Hematopoietic multipotent progenitor cell treated with erythropoietin and hydrocortisone succinate and interleukin-3 and kit ligand, for 17 days (in vitro differentiated cells): ENCODE measurements around the gene MRPL20.
"Not testable (repeated sequence)": the region's sequence is repeated elsewhere in the genome, so short reads cannot be mapped to it uniquely, and the experiment has no call there.

Source experiments
- DNase-seq: peaks from one replicate; pipeline ENCODE4 v3.0.0-alpha.2; 2015; ENCODE audit warnings: low spot score

The MRPL20 gene

DNA sequence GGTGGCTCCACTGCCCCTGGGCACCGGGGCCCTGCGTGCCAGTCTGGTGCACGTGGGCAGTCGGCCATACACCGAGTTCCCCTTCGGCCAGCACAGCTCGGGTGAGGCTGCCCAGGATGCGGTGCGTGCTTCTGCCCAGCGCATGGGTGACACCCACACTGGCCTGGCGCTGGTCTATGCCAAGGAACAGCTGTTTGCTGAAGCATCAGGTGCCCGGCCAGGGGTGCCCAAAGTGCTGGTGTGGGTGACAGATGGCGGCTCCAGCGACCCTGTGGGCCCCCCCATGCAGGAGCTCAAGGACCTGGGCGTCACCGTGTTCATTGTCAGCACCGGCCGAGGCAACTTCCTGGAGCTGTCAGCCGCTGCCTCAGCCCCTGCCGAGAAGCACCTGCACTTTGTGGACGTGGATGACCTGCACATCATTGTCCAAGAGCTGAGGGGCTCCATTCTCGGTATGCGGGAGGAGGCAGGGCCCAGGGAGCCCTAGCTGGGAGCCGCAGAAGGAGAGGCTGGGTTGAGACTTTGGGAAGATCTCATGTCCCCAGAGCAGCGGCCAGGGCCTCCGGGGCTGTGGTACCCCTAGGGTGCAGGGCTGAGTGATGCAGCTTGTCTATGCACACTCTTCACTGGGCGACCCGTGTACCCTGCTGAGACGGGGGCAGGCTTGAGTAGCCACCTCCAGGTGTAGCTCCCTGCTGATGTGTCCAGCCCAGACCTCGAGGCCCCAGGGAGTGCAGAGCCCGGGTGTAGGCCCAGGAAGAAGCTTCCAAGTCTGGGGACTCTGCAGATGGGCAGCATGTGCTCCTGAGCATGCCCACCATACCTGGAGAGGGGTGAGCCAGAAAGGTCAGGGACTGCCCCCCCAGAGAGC is 30.2 kb upstream of the MRPL20 start:
- DNase-seq, result no peak

DNA sequence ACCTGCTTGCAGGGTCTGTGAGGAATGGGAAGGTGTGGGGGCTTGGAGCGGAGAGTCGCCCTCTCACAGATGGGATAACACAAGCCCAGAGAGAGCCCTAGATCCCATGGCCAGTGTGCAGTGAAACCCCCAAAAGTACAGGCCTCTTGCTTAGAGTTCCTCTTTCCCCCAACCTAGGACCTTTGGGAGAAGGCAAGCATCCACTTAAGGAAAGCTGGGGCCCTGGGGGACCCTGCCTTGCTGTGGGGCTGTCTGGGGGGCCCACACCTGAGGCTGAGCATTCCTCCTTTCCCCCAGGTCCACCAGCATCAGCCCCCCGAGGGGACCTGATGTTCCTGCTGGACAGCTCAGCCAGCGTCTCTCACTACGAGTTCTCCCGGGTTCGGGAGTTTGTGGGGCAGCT is 29.5 kb upstream of the MRPL20 start:
- DNase-seq, result no peak

DNA sequence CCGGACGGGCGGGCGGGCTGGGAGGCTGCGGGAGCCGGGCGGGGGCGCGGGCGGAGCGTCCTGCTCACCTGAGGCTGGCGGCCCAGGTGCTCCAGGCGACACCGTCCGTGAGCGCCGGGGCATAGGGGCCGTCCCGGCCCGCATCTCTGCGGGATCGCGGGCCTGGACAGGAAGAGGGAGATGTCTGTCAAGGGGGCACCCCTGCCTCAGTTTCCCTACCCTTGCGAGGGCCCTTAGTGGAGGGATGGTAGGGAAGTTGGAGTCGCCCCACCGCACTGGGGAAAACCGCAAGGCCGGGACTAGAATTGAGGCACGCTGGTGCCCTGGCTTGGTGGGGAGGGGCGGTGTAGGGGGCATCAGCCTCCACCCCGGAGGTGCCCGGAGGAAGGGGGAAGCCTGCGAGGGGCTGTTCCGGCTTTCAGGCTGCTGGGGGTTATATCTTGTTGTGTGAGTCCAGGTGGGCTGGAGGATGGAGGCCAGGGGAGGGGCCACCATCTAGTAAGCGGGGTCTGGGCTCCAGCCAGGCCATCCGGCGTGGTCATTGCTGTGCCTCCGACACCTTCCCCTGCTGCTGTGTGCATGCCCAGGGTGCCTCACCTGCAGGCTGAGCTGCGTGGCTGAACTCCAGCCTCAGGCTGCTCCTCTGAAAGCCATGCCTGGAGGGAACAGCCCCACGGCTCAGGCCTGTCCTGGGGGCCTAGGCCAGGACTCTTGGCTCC is 29.0 kb upstream of the MRPL20 start:
- DNase-seq, result no peak

DNA sequence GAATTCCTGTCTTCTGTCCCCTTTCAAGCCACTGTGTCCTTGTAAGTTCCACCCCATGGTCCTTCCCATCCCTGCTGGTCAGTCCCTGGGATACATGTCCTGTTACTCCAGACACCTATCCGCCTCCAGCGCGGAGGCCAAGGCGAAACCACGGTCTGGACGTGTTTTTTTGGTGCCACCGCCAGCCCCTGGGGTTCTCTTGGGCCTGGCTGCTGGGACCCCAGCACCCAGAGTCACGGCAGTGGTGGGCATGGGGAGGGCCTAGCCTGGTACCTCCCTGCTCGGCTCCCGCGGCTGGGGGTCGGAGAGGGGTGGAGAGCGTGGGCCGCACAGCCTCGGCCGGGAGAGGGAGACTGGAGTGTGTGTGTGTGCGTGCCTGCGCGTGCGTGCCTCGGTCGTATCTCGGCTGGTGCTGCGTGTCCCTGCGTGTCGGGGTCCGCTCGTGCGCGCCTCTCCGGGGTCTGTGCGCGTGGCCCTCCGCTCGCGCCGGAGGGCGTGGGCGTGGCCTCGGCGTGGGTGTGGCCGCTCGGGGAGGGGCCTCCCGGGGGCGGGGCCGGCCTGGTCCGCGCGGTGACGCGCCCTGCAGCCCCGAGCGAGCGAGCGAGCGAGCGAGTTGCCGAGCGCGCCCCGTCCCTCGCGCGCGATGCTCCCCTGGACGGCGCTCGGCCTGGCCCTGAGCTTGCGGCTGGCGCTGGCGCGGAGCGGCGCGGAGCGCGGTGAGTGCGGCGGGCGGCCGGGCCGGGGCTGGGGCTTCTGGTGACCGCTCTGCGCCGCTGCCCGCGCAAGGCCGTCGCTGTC is 28.2 kb upstream of the MRPL20 start, which contains the start of gene VWA1:
Gene VWA1, plus strand, starts transcription at position 585 of the 798 bp plus-strand sequence. Its CDS starts 59 bp downstream, at position 644.
- peak; percentile 27 for DNase-seq

DNA sequence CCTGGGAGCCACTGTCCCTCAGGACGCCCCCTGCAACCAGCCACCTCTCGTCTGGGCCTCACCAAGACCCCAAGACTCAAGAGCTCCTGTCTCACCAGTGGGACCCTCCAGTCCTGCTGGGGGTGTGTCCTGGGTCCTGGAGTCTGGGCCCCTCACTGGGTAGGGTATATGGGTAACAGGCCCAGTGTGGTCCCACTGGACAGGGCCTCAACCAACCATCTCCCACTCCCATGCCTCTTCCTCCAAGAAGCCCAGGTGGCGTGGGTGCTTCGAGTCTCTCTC is 27.7 kb upstream of the MRPL20 start:
- no peak for DNase-seq

DNA sequence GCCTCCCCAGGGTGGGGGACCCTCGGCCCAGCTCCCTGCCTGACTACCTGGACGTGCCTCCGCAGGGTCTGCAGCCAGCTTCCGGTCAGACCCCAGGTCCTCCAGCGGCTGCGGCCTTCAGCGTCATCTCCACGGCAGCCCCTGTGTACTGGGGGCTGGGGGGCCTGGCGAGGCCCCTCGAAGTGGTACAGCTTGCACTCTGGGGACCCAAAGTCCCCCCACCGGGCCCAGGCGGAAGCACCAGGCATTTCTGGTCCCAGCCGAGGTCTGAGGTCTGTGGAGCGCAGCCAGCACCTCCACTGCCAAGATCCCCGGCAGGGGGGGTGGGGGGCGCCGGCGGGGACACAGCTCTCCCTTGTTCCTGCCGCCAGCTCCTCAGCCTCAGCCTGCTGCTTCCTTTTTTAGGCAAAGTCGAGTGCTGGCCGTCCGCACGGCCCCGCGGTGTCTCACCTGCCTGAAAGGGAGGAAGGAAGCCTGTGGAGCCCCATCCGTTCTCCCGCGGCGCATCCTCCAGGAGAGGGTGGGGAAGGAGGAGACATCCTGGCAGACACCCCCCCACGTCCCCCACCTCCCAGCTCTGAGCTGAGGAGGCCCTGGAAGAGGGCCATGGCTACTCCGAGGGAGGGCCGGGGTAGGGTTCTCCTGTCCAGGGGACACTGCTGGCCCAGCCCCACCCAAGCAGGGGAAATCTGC is 27.2 kb upstream of the MRPL20 start:
- no peak for DNase-seq

DNA sequence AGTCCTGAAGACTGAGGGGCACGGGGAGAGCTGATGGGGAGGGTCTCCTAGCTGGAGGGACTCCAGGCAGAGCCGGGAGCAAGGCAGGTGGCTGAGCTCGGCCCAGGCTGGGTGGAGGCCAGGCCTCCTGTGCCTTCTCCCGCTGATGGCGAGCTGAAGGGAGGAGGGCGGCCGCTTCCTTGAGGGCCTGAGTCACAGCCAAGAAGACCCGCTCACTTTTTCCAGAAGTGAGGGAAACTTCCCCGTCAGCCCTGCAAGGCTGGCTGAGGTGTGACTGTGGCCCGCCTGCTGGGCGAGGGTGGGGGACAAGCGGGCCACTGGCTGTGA is 26.7 kb upstream of the MRPL20 start:
- DNase-seq, result no peak

DNA sequence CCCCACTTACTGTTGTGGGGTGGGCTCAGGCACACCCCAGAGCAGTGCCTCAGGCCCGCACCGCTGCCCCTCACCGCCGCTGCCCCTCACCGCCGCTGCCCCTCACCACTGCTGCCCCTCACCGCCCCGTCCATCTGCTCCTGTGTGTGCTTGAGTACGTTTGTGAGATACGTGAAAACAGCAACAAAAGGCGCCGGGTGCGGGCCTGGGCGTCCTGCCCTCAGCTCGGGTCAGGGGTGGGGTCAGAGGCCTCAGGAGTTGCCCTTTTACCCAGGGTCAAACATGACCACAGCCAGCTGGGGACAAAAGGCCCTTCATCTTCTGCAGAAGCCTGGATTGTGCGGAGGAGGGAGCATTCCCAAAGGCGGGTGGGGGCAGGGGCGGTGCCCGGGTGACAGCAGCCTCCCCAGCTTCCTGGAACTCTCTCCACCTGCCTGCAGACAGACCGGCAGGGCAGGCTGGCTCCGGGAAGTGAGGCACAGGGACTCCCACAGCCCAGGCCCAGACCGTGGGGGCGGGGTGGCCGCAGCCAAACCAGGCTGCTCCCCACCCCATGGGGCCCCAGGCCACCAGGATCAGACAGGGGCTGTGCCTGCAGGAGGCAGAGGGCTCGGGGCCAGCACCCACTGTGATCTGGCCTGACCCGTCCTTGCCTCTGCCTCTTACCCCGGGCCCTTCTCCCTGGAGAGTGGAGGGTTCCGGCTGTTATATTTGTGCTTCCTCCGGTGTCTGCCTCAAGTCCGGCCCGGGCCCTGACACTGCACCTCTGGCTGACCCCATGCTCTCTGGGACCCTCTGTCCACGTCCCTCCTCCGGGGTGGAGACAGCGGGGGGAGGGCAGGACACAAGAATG is 26.1 kb upstream of the MRPL20 start:
- DNase-seq, result no peak

DNA sequence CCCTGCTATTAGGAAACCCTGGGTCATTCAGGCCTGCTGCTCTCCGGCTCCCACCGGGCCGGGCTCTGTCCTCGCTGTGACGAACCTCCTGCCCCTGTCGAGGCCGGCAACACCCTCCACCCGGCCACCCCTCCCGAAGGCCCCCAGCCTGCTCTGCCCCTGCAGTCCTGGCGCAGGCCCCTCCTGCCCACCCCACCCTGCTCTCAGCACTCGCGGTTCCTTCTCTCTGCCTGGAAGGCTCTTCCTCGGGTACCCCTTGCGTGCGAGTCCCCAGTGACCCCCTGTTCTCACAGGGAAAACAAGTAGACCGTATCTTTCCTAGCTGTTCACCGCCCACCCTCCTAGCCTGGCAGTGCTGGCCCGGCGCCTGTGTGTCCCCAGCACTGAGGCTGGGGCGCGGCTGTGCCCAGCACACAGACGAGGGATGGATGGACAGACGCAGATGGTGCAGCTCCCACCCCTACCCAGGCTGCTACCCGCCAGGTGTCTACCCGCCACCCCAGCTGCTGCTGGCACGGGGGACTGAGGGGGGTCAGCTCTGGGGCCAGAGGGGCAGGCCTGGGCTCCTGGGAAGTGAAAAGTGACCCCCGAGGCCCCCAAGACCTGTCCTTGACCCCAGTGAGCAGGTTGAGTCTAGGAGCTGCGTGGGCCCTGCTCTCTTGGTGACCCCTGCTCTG is 25.3 kb upstream of the MRPL20 start:
- no peak for DNase-seq

DNA sequence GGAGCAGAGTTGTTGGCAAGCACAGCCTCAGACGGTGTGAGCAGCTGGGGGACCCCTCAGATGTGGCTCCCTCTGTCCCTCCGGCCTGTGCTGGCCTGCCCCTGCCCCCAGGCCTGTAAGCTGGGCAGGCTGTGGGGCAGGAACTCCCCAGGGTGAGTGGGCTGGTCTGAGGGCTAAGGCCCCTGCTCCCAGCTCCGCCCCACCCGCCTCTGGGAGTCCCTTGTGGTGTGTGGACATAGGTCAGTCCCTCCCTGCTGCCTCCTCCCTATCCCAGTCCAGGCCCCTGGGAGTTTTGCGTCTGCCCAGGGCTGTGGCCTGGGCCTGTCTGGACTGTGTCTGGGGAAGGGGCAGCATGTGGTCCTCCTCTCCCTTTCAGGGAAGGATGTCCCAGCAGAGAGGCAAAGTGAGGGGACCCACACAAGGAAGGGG is 24.8 kb upstream of the MRPL20 start:
- DNase-seq, result no peak

DNA sequence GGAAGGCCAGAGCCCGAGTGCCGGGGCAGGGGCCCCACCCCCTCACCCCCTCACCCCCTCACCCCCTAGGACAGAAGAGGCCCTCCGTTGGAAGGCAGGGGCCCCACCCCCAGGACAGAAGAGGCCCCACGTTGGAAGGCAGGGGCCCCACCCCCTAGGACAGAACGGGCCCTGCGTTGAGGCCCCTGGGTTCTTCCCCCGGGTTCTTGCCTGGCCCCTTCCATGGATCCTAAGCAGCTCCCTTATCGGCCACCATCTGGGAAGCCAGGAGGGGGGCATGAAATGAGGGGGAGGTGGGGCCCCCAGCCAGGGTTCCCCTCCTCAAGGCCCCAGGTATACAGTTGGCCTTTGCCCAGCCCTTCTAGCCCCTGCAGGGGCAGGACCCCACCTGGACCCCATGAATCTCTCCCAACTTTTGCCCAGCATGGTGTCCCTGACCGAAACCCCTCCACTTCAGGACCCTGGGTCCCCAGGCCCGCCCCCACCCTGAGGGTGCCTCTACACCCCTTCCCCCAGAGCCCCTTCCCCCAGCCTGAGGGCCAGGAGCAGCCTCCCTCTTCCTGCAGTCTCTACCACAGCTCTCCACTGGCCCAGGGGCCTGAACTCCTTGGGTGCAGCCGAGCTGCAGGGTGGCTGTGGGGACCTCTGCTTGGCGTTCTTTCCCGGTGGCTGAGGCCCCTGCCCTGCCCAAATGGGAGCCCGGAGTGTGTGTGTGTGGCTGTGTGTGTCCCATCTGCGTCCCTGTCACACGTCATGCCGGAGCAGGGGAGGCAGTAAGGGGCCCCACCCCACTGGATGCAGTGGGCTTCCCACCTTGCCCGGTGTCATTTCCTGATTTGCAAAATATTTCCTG is 24.1 kb upstream of the MRPL20 start:
- no peak for DNase-seq

DNA sequence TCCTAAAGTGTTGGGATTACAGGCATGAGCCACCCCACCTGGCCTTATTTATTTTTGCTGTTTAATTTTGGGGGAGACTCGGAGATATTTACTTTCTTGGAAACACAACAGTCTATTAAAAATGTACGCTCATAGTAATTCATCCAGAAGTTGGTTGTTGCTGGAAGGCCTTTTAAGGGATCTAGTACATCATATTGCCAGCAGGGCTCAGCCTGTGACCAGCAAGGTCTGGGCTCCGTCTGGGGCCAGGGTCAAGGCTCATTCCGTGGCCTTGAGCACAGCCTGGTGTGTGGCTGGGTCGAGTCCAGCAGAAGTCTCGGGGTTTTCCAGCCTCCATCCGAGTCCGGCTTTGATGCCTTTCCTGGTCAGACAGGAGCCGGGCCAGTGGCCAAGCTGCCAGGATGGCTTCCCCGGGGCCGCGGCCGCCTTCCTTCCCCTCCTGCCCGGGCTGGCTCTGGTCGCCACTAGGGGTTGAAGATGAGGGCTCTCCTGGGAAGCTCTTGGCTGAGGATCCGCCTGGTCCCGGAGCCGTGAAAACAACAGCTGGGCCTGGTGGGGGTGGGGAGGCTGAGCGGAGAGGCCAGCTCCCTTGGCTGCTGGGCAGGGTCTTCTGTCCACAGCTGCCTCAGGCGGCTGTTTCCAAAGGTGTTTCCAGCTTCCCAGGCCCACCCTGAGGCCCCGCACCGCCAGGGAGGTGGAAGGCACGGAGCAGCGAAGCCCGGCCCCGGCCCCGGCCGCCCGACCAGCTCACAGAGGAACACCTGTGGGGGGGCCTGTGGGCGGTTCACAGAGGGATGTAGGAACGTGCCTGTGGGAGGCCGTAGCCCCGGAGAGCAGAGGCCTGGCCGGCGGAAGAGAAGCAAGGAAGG is 23.3 kb upstream of the MRPL20 start:
- no peak for DNase-seq

DNA sequence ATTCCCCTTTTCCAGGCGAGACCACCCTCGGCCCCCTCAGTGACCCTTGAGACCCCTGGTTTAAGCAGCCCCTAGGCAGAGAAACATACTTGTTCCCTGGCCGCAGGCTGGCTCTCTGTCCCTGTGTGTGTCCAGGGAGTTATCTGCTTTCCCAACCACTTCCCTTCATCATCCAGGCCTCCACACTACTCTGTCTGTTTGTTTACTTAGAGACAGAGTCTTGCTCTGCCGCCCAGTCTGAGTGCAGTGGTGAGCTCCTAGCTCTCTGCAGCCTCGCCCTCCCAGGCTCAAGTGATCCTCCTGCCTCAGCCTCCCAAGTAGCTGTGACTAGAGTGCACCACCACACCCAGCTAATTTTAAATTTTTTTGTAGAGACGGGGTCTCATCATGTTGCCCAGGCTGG is 22.6 kb upstream of the MRPL20 start:
- DNase-seq, result no peak

DNA sequence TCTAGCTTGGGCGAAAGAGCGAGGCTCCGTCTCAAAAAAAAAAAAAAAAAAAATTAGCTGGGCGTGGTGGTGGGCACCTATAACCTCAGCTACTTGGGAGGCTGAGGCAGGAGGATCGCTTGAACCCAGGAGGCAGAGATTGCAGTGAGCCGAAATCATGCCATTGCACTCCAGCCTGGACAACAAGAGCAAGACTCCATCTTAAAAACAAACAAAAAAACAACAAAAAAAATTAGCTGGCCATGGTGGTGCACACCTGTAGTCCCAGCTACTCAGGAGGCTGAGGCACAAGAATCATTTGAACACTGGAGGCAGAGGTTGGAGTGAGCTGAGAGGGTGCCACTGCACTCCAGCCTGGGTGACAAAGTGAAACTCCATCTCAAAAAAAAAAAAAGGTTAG is 21.9 kb upstream of the MRPL20 start:
- DNase-seq, result not testable (repeated sequence)

DNA sequence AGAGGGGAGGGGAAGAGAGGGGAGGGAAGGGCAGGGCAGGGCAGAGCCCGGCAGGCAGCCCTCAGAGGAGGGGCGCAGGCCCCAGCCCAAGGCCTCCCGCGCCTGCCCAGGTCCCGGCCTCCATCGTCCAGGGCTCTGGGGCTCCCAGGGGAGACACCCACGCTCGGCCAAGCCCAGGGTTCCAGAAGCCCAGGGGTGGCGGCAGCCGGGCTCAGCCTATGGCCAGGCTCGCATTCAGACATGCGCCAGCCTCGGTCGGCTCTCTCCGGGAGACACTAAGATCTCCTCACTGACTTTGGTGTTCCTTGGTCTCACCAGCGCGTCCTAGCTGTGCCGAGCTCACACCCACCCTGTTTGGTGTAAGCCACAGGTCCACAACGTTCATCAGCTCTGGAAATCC is 21.1 kb upstream of the MRPL20 start:
- DNase-seq, result no peak

DNA sequence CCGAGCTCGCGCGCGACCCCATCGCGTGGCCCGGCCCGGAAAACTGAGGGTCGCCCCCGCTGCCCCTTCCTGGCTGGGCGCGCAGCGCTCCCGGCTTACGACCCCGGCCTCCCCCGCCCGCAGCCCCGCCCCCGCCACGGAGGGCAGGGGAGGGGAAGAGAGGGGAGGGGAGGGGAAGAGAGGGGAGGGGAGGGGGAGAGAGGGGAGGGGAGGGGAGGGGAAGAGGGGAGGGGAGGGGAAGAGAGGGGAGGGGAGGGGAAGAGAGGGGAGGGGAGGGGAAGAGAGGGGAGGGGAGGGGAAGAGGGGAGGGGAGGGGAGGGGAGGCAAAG is 20.7 kb upstream of the MRPL20 start:
- no peak for DNase-seq

DNA sequence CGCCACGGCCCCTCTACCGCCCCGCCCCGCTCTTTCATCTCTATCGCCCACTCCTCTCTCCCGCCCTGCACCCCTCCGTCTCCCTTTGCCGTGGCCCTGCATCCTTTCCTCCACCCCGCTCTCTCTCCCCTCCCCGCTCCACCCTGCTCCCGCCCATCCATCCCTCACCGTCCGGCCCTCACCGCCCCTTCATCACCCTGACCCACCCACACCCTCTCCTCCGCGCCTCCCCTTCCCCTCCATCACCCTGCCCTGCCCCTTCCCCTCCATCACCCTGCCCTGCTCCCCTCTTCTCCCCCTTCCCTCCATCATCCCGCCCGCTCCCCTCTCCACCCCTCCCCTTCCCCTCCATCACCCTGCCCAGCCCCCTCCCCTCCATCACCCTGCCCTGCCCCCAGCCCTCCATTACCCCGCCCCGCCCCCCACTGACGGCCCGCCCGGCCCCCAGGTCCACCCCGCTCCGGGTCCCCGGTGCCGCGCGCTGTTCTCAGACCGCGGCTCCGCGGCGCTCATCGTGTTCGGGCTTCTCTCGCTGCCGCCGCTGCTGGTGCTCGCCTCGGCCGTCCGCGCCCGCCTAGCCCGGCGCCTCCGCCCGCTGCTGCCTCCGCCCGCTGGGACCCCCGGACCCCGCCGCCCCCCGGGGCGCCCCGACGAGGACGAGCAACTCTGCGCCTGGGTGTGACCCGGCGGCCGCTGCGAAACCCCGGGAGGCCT is 20.2 kb upstream of the MRPL20 start:
- DNase-seq, result no peak

DNA sequence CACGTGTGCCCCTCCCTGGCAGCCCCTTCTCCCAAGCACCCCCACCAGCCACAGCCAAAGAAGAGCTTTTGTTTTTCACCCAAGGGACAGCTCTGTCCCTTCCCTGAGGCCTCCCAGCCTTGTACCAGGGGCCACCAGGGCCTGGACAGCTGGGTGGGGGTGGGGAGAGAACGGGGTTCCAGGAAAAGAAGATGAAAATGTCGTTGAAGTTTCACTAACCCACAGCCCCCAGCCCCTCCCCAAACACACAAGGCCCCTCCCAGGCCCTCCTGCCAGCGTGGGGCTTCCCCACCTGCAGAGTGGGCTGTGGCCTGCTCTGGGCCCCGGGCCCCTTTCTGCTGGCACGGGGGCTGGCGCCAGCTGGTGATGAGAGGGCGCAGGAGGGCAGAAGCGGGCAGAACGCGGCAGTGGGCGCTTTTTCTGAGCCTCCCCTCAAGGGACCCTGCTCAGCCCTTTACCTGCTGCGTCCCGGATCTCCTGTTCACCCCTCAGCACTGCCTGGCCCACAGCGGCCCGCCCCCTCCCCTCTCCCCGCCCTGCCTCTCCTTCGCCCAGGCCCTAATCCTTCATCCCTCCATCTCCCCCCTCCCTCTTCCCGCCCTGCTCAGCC is 19.5 kb upstream of the MRPL20 start:
- no peak for DNase-seq
